GM10248 (cell line): ENCODE measurements around the gene RNASE2.

ENCODE experiments used
- CTCF ChIA-PET: fragments of 300-600 bp; sonication (Branson Sonifier 250); formaldehyde crosslinking; extraction: SDS; loops from one replicate; lab custom pipeline; 2021; ENCODE audit warnings: antibody characterized with exemption; lab: Yijun Ruan, JAX
- POLR2A ChIA-PET: fragments of 350-650 bp; sonication (Branson Sonifier 250); formaldehyde crosslinking; extraction: SDS; loops from one replicate; lab custom pipeline; 2020; ENCODE audit warnings: antibody characterized with exemption; lab: Yijun Ruan, JAX
- DNase-seq: peaks from one replicate; pipeline ENCODE4 v3.0.0; 2012; ENCODE audit errors: extremely low spot score
- CTCF ChIP-seq: IDR thresholded peaks from 2 replicates; pipeline ENCODE4 v1.5.1; 2012; ENCODE audit warnings: mild to moderate bottlenecking, low read depth; ENCODE audit errors: extremely low read depth, missing control alignments, control extremely low read depth

Gene RNASE2

GRCh38 chr14:20996521-20996920, 41.2 kb downstream of the RNASE2 start:
- POLR2A ChIA-PET, result no interaction called here
- no peak for DNase-seq
- no peak for TF ChIP-seq CTCF
- CTCF ChIA-PET, result interaction anchor here (0.7 to 8.6 kb wide), 8 partner anchors 9 to 96 kb away, joined by 3 to 57 read pairs (median 6); no protein-coding TSS in a partner anchor

- no peak for DNase-seq
- ChIA-PET POLR2A (interaction anchor here (0.7 kb wide), 1 partner anchor 106 kb away, joined by 4 read pairs; no protein-coding TSS in a partner anchor), CTCF (interaction anchor here (0.7 to 8.6 kb wide), 8 partner anchors 15 to 107 kb away, joined by 3 to 57 read pairs (median 6); no protein-coding TSS in a partner anchor)
- TF ChIP-seq CTCF, result no peak
Measured at GRCh38 chr14:20997115-20997514, 41.8 kb downstream of the RNASE2 start.

GRCh38 chr14:20997564-20997963, 42.3 kb downstream of the RNASE2 start:
- no peak for TF ChIP-seq CTCF
- DNase-seq, result no peak
- CTCF ChIA-PET, result interaction anchor here (1.1 to 8.6 kb wide), 8 partner anchors 13 to 107 kb away, joined by 3 to 57 read pairs (median 6); no protein-coding TSS in a partner anchor
- POLR2A ChIA-PET, result interaction anchor here (0.7 kb wide), 1 partner anchor 105 kb away, joined by 4 read pairs; no protein-coding TSS in a partner anchor

- ChIA-PET POLR2A (no interaction called here), CTCF (interaction anchor here (1.1 to 8.6 kb wide), 7 partner anchors 10 to 106 kb away, joined by 3 to 57 read pairs (median 6); no protein-coding TSS in a partner anchor)
- DNase-seq, result no peak
- no peak for TF ChIP-seq CTCF
Measured at GRCh38 chr14:20998139-20998538, 42.9 kb downstream of the RNASE2 start.

- TF ChIP-seq CTCF, result no peak
- DNase-seq, result no peak
- ChIA-PET CTCF (interaction anchor here (0.9 to 8.6 kb wide), 9 partner anchors 9 to 141 kb away, joined by 3 to 57 read pairs (median 4); no protein-coding TSS in a partner anchor), POLR2A (no interaction called here)
Measured at GRCh38 chr14:20998674-20999366, 43.5 kb downstream of the RNASE2 start, which contains the start of gene SLC39A2. Gene SLC39A2 (plus strand): TSS chr14:20999293. CDS start chr14:20999447, 154 bp downstream.

- CTCF ChIA-PET, result interaction anchor here (1.3 to 7.4 kb wide), 5 partner anchors 15 to 141 kb away, joined by 4 to 65 read pairs (median 5); no protein-coding TSS in a partner anchor
- POLR2A ChIA-PET, result no interaction called here
Measured at GRCh38 chr14:20999591-20999990, 44.3 kb downstream of the RNASE2 start.

More at GRCh38 chr14:20999591-20999990, 44.3 kb downstream of the RNASE2 start:
- DNase-seq, result no peak
- no peak for TF ChIP-seq CTCF
